ENCODE data around the gene SIGLEC5.

DNA sequence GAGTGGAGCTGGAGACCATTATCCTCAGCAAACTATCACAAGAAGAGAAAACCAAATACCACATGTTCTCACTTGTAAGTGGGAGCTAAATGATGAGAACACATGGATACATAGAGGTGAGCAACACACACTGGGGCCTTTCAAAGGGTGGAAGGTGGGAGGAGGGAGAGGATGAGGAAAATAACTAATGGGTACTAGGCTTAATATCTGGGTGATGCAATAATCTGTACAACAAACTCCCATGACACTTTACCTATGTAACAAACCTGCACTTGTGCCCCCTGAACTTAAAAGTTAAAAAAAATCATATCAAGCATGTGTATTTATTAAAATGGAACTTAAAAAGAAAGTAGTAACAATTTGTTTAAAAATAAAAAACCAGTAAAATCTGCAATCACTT is 11.4 kb upstream of the SIGLEC5 start:
- TF ChIP-seq CTCF (IDR thresholded peaks at IDR 0.05; ENCODE audit: insufficient read depth, low read length) (no peak), GABPA (IDR thresholded peaks at IDR 0.05; ENCODE audit: low read depth) (no peak), POLR2AphosphoS5 (IDR thresholded peaks at IDR 0.05; ENCODE audit: low read depth) (no peak)
- TF ChIP-seq, protein P1, sequence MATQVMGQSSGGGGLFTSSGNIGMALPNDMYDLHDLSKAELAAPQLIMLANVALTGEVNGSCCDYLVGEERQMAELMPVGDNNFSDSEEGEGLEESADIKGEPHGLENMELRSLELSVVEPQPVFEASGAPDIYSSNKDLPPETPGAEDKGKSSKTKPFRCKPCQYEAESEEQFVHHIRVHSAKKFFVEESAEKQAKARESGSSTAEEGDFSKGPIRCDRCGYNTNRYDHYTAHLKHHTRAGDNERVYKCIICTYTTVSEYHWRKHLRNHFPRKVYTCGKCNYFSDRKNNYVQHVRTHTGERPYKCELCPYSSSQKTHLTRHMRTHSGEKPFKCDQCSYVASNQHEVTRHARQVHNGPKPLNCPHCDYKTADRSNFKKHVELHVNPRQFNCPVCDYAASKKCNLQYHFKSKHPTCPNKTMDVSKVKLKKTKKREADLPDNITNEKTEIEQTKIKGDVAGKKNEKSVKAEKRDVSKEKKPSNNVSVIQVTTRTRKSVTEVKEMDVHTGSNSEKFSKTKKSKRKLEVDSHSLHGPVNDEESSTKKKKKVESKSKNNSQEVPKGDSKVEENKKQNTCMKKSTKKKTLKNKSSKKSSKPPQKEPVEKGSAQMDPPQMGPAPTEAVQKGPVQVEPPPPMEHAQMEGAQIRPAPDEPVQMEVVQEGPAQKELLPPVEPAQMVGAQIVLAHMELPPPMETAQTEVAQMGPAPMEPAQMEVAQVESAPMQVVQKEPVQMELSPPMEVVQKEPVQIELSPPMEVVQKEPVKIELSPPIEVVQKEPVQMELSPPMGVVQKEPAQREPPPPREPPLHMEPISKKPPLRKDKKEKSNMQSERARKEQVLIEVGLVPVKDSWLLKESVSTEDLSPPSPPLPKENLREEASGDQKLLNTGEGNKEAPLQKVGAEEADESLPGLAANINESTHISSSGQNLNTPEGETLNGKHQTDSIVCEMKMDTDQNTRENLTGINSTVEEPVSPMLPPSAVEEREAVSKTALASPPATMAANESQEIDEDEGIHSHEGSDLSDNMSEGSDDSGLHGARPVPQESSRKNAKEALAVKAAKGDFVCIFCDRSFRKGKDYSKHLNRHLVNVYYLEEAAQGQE (IDR thresholded peaks at IDR 0.05; ENCODE audit: insufficient replicate concordance, low read depth): no peak
